Activated T-cell treated with anti-CD3 and anti-CD28 coated beads for 4 hours (primary cell): ENCODE results near the gene DERL3.
"Not testable (repeated sequence)": the region's sequence is repeated elsewhere in the genome, so short reads cannot be mapped to it uniquely, and the experiment has no call there.

Experiments
- DNase-seq: peaks from one replicate; pipeline ENCODE4 v3.0.0-alpha.2; 2020

DERL3 gene

DNA sequence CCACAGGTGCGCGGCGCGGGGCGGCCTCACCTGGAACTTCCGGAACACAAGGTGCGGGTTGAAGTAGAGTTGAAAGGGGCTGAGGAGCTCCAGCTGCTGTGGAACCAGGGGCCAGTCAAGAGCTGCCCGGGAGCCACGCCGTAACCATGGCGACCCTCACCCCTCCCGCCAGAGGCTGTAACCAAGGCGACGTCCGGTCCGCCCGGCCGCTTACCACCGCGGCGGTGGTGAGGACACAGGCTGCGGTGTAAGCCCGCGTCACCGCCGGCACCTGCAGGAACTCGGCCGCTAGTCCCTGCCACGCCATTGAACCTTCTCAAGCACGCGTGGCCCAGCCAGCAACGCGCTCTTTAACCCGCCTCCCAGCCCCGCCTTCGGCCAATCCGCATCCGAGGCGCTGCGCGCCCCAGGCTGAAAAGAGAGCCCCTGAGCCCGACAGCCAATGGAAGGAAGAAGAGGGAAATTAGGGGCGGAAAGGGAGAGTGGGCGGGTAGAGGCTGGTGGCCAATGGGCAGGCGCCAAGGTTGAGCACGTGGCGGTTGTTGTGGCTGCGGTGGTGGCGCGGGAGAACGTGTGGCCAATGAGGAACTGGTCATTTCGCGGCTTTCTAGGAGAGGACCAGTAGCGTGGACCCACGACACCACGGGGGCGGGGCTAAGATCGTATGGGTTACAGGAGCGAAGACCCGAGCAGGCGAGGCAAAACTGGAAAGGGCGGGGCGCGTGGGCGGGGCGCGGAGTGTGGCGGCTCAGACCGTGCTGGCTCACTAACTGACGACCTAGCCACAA, at the start of gene DERL3:
Gene DERL3, minus strand, starts transcription at position 326 of the 788 bp plus-strand sequence. Its CDS starts 19 bp downstream, at position 307.
- DNase-seq, result peak; percentile 88

DNA sequence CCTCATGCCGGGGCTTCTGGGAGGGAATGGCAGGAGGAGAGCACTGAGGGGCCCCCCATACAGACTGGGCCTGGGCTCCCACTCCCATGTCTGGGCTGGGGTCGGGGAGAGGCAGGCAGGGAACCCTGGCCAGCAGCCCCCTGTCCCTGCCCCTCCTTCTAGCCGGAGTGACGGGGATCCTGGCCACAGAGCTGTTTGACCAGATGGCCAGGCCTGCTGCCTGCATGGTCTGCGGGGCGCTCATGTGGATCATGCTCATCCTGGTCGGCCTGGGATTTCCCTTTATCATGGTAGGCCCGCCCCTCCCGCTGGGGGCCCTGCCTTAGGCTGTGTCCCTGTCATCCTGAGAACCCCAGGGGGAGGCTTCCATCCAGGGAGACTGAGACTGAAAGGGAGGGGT, 45.3 kb upstream of the DERL3 start:
- no peak for DNase-seq

DNA sequence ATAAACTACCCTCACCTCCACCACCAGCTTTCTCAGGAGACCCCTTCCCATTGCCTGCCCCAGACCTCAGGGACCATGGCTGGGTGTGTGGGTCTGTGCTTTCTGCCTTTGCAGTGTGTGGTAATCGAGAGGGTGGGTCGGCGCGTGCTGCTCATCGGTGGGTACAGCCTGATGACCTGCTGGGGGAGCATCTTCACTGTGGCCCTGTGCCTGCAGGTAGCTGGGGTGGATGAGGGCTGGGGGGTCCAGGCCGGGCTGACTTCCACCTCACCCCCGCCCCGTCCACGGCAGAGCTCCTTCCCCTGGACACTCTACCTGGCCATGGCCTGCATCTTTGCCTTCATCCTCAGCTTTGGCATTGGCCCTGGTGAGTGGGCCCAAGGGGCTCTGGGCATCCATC, 44.9 kb upstream of the DERL3 start:
- DNase-seq, result no peak

DNA sequence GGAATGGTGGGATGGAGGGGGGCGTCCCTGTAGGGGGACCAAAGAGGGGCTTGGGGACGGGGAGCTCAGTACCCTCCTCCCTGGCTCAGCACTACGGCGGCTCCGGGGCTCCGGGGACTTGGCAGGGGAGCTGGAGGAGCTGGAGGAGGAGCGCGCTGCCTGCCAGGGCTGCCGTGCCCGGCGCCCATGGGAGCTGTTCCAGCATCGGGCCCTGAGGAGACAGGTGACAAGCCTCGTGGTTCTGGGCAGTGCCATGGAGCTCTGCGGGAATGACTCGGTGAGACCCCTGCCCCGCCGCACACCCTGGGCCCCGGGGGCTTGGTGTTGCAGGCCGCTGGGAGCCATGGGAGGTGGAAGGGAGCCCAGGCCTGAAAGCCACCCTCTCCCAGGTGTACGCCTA, 43.6 kb upstream of the DERL3 start:
- no peak for DNase-seq

DNA sequence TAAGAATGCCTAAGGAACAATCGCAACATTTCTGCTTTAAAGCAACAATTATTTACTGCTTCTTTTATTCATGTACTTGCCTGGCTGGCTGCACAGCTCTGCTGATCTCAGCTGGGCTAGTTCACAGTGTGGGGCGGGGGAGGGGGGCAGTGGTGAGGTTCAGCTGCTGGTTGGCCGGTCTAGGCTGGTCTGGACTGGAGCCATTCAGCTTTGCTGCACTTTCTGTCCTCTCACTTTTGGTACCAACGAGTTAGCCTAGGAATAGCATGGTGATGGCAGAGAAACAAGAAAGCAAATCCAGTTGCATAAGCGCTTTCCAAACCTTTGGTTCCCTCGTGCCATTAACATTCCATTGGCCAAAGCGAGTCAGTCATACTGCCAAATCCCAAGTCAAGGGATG, 39.4 kb upstream of the DERL3 start:
- no peak for DNase-seq

DNA sequence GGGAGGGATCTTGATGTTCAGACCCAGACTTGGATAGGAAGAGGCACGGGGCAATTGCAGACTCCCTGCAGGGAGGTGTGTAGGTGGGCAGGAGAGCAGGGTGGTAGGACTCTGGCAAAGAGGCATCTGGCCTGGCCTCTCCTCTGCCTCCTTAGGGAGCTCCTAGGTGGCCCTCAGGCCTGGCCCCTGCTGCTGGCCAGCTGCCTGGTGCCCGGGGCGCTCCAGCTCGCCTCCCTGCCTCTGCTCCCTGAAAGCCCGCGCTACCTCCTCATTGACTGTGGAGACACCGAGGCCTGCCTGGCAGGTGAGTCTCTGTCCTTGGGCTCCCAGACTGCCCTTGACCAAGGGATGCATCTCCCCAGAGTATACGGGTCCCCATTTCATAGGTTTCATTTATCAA, 38.8 kb upstream of the DERL3 start:
- DNase-seq, result no peak

DNA sequence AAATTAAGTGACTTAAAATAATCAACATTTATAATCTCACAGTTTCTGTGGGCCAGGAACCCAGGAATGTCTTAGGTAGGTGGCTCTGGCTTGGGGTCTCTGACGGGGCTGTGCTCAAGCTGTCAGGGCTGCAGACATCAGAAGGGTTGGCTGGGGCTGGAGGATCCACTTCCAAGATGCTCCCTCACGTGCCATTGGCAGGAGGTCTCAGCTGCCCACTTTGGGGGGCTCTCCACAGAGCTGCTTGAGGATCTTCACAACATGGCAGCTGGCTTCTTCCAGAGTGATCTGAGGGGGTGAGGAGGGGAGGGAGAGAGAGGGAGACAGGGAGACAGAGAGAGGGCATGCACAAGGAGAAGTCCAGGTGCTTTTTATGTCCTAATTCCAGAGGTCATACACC, 37.0 kb upstream of the DERL3 start:
- DNase-seq, result no peak

DNA sequence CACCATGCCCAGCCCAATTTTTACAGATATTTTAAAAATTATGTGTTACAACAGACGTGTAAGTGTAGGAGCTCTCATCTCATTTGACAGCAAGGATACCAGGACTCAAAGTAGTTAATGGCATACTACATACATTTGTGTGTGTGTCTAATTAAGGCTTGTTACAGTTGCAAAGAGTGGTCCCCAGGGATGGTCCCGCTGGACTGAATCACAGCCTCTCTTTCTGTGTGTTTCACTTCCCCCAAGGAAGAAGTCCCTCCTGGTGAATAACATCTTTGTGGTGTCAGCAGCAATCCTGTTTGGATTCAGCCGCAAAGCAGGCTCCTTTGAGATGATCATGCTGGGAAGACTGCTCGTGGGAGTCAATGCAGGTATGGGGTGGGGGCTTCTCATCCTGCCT, 36.1 kb upstream of the DERL3 start:
- DNase-seq, result no peak

DNA sequence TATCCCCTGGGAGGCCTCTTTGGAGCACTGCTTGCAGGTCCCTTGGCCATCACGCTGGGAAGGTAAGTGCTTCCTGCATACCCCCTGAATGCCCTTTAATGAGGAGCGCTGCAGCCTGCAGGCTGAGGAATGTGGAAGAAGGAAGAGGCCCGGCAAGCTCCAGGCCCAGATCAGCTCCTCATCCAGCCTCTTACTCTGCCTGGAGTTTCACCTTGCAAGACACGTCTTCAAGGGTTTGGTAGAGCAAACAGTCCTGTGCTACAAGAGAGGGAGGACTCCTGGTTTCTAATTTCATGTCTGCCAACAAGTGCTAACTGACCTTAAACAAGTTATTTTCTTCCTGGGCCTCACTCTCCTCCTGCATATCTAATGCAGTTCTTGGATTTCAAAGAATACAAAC, 29.8 kb upstream of the DERL3 start:
- no peak for DNase-seq

DNA sequence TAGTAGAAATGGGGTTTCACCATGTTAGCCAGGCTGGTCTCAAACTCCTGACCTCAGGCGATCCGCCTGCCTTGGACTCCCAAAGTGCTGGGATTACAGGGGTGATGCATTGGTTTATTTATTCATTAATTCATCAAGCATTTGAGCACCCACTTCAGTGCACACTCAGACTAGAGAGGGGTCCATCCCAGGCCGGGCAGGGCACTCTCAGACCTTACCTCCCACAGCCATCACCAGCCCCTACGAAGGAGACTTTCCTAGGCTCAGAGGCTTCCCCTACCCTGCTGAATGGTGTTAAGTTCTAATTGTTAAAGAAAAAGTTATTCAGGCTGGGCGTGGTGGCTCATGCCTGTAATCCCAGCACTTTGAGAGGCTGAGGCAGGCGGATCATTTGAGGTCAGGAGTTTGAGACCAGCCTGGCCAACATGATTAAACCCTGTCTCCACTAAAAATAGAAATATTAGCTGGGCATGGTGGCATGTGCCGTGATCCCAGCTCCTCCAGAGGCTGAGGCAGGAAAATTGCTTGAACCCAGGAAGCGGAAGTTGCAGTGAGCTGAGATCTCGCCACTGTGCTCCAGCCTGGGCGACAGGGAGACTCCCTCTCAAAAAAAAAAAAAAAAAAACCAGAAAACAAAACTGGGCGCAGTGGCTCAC, 25.8 kb upstream of the DERL3 start:
- DNase-seq, result not testable (repeated sequence)

DNA sequence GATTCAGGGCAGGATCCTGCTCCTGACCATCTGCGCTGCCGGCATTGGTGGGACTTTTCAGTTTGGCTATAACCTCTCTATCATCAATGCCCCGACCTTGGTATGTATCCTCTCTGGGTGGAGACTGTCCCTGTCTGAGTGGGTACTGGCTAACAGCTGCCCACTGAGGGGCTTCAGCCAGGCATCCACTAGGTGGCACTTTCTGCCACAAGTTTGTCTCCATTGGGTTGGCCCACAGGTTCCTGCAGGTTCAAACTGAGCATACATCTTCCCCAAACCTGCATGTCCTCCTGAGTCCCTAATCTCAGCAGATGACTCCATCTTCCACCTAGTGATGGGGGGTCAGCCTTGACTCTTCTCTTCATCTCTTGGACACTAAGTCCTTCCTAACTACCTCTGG, 23.3 kb upstream of the DERL3 start:
- no peak for DNase-seq

DNA sequence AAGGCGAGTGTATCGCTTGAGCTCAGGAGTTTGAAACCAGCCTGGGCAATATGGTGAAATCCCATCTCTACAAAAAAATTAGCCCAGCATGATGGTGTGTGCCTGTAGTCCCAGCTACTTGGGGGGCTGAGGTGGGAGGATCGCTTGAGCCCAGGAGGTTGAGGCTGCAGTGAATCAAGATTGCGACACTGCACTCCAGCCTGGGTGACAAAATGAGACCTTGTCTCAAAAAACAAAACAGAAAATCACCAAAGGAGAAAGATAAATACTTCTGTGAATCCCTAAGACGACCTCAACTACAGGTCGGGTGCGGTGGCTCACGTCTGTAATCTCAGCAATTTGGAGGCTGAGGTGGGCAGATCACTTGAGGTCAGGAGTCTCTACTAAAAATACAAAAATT, 21.4 kb upstream of the DERL3 start:
- not testable (repeated sequence) for DNase-seq

DNA sequence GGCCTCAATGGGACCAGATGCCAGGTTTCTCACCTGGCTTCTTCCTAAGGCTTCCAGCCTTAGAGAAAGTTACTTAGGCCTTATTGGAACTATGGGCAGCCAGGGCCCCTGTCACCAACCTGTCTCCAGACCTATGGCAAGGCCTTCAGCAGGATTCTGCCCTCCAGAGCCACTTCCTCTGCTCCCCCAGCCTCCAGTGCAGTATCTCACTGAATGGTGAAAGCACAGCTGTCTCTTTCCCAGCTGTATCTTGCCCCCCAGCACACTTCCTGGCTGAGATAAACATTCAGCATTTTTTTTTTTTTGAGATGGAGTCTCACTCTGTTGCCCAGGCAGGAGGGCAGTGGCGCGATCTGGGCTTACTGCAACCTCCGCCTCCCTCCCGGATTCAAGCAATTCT, 20.4 kb upstream of the DERL3 start:
- DNase-seq, result no peak

DNA sequence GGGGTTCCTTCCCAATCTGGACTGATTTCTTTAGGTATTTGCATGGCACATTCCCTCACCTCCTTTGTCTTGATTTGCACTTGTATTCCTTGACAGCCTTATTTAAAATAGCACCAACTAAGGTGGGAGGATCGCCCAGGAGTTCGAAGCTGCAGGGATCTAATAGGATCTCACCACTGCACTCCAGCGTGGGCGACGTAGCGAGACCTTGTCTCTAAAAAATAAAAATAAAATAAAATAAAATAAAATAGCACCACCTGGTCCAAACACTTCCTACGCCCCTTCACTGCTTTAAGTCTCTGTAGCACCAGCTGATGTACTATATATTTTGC, 19.6 kb upstream of the DERL3 start:
- DNase-seq, result no peak

DNA sequence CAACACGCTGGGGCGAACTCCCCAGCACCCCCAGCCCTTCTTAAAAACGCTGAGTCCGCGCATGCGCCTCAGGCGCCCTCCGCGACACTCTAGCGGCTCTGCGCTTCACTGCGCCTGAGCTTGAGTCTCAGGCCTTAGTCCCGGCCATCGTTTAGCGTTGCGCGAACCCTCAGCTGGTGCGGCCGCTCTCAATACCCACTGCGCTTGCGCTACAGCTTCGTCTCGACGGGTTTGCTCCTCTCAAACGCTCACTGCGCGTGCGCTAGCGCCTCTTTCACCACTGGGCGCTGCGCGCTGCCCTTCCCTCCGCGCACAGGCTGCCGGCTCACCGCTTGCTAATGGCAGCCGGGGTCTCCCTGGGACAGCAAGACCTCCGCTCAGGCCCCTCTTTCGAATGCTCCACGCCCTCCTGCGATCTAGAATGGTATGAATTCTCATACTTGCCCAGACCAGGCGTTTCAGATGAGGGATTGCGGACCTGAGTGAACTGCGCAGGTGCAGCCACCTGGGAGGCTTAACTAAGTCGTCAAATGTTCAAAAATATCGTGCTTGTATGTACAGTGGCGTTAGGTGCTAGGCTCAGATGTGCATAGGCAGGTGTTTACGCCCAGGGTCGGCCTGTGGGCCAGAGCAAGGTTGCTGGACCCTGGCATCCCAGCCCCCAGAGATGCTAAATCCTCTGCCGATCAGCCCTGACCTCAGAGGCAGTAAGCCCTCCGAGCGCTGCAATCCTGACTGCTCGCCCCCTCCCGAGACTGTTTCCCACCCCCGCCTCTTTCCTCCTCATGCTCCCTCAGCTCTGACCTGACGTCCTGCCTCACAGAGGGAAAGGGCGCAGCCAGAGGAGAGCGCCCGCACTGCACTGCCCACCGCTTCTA, 19.0 kb upstream of the DERL3 start, which contains the start of gene SLC2A11:
Gene SLC2A11, plus strand, starts transcription at position 270 of the 878 bp plus-strand sequence. Its CDS starts 125 bp downstream, at position 395.
- peak; percentile 82 for DNase-seq

DNA sequence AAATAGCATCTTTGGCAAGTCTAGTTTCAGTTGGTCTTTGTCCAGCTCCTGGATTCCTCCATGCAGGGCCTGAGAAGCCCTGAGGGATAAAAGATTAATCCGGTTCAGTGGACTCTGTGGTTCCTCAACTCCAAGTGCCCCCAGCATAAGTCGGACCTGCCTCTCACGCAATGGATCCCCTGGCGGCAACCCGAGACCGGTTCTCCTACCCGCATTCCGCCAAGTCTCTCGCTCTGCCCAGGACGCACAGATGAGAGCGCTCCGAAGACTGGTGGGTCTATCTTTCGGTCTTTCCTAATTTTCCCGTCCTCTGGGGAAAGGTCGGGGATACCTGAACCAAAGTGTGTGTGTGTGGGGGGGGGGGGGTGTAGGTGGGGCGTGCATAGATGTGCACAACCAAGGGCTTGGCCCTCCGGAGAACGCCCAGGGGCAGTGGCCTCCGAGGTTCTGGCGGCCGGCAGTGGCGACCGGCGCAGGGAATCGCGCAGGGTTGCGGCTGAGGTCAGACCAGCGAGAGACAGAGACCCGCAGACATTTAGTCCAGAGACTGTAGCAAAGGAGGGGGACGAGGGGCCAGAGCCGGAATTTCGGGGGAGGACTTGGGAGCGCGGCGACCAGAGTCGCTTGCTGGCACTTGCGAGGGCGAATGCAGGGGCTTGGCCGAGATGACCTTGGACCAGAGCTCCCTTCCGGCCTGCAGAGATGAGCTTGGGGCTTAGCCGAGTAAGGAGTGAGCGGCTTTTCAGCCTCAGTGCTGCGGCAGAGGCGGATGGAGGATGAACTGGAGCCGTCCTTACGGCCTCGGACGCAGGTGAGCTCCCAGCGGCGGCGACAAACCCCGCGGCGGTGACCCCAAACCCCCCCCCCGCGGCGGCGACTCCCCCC, 18.2 kb upstream of the DERL3 start:
- DNase-seq, result no peak

DNA sequence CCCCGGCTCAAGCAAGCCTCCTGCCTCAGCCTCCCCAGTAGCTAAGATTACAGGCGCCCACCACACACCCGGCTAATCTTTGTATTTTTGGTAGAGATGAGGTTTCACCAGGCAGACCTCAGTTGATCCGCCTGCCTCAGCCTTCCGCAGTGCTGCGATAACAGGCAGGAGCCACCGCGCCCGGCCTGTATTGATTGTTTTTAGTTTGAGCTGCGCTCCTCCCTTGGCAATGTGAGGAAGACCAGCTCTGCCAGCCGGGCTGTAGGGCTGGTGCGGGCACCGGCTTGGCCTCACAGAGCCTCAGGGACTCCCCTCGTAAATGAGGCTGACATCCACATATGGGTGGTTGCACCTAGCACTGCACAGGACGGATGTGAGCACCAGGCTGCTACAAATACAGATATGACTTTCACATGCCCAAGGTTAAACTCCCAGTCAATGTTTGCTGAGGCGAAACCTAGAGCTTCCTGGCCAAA, 11.4 kb upstream of the DERL3 start:
- DNase-seq, result no peak

DNA sequence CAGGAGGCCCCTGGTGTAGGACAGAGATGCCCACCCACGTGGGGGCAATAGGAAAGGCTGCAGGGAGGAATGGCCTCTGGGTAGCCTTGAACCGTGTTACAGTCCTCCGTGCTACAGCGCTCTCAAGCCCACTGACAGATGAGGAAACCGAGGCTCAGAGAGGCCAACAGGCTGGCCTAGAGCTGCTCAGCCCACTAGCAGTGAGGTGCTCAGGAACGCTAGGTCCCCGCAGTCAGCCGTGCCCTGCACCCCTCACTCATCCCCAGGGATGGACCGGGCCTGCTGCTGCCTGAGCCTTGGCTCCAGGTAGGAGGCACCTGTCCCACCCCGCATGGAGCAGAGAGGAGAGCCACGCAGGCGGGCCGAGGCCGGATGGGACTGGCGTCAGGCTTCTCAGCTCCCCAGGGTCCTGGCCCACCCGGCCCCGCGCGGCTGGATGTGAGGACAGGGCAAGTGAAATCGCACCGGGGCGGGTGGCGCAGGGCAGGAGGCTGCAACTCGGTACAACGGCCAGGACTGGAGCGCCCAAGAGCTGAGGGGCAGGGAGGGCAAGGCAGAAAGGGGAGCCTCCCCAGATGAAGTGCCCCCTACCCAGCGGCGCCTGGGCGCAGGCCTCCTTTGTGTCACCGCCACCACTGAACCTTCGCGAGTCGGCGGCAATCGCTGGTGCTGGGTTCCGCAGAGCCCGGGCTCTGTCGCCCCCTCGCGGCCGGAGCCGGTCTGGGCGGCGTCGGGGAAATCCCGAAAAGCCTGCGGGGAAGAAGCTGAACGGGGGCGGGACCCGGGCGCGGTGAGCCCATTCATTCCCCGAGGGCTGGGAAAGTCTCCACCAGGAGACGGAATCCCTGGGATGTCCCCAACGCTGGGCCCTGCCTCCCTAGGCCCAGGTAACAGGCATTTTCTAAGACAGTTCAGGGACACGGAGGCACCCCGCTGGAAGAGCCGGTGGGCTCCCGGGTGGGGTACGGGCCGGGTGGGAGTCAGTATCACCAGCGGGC, 10.5 kb upstream of the DERL3 start:
- peak; percentile 82 for DNase-seq

DNA sequence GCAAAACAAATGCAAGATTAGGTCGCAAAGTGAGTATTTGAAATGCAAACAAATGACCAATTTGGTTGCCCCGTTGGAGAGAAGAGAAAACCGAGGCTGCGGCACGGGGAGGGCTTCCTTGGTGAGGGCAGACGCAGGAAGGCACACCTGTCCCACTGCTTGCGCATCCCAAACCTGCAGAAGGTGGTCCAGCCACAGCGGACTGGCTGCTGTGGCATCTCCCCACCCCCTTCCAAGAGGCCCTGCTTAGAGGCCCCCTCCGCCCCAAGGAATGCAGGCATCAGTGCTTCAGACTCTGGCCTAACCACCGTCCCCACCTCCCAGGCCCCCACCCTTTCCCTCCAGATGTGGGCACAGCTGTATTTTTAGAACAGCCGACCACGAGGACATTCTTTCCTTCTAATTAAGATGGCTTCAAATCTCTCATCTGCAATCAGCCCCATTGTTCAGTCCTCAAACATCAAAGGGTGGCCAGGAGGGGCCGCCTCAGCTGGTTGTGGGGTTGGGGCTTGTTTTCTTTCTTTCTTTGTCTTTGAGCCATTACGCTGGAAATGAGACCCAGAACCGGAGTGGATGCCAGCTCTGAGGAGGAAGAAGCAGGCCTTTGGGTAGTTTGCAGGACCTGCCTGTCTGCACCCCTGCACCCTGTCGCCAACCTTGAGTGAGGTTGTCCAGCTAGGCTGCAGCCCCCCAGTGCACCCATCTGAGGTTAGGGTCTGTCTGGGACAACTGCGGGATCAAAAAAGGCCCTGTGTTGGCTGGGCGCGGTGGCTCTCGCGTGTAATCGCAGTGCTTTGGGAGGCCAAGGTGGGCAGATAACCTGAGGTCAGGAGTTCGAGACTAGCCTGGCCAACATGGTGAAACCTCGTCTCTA, 9.4 kb upstream of the DERL3 start:
- no peak for DNase-seq

DNA sequence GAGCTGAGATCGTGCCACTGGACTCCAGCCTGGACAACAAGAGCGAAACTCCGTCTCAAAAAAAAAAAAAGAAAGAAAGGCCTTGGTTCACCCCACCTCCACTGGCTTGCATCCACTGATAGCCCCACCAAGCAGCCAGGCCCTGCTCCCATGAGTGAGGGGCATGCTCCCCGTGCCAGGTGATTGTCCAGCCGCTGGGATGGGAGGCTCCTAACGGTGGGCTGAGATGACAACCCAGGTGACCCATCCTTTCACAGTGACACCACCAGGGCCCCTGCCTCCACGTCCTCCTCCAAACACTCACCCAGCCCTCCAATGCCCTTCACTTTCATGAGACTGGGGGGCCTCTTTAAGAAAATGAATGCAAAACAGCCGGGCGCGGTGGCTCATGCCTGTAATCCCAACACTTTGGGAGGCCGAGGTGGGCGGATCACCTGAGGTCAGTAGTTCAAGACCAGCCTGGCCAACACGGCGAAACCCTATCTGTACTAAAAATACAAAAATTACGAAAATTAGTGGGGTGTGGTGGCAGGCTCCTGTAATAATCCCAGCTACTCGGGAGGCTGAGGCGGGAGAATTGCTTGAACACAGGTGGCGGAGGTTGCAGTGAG, 8.6 kb upstream of the DERL3 start:
- DNase-seq, result no peak
